Neuron (in vitro differentiated cells): ENCODE measurements around the gene GTPBP6.
"Not testable (repeated sequence)": the region's sequence is repeated elsewhere in the genome, so short reads cannot be mapped to it uniquely, and the experiment has no call there.

ENCODE experiments used
- H2AFZ ChIP-seq: one replicate; pipeline ENCODE4 v1.6.1; 2013; ENCODE audit warnings: low read depth, mild to moderate bottlenecking, inconsistent platforms, low read length, moderate library complexity
- H3K27me3 ChIP-seq: one replicate; pipeline ENCODE4 v1.6.1; 2013; ENCODE audit warnings: low read length; ENCODE audit not compliant: insufficient read depth
- H3K36me3 ChIP-seq: one replicate; pipeline ENCODE4 v1.6.1; 2013; ENCODE audit warnings: low read length; ENCODE audit not compliant: insufficient read depth
- H3K4me1 ChIP-seq: one replicate; pipeline ENCODE4 v1.6.1; 2013; ENCODE audit warnings: low read length; ENCODE audit not compliant: insufficient read depth
- H3K4me3 ChIP-seq: 2 replicates; pipeline ENCODE4 v1.5.1; 2013; ENCODE audit warnings: mild to moderate bottlenecking, low read length, moderate library complexity
- H3K9me3 ChIP-seq: one replicate; pipeline ENCODE4 v1.6.1; 2013; ENCODE audit warnings: low read length

The GTPBP6 gene

GRCh38 chrX:258291-259040 lies 60.1 kb downstream of the GTPBP6 start:
- Histone ChIP-seq H3K4me1 (no peaks in the 10 kb centered on the region), H3K9me3 (peaks cover 3% of the 10 kb centered on the region), H3K4me3 (no peak overlapping the region), H2AFZ (no peak overlapping the region), H3K27me3 (no peaks in the 10 kb centered on the region), H3K36me3 (no peaks in the 10 kb centered on the region)

- Histone ChIP-seq H2AFZ (no peak overlapping the region), H3K4me3 (no peak overlapping the region), H3K4me1 (no peaks in the 10 kb centered on the region), H3K36me3 (no peaks in the 10 kb centered on the region), H3K27me3 (no peaks in the 10 kb centered on the region), H3K9me3 (peaks cover 6% of the 10 kb centered on the region)
These were observed 60.8 kb downstream of the GTPBP6 start for GRCh38 chrX:257681-258289.

- H3K4me1 ChIP-seq, H3K36me3 ChIP-seq, H3K9me3 ChIP-seq, H2AFZ ChIP-seq, H3K27me3 ChIP-seq, H3K4me3 ChIP-seq: not testable (repeated sequence)
These were observed 61.5 kb downstream of the GTPBP6 start for GRCh38 chrX:257054-257453.

GRCh38 chrX:255923-256331 lies 62.7 kb downstream of the GTPBP6 start:
- no peak overlapping the region for H2AFZ ChIP-seq
- H3K36me3 ChIP-seq: no peaks in the 10 kb centered on the region
- H3K4me3 ChIP-seq: no peak overlapping the region
- H3K27me3 ChIP-seq: no peaks in the 10 kb centered on the region
- H3K4me1 ChIP-seq: no peaks in the 10 kb centered on the region
- H3K9me3 ChIP-seq: peaks cover 7% of the 10 kb centered on the region
